Measurements from ENCODE around the gene MINDY4.

Gene MINDY4

GRCh38 chr7:30859940-30860496 is 88.8 kb downstream of the MINDY4 start:
- no peak for DNase-seq

GRCh38 chr7:30861612-30862011 is 90.4 kb downstream of the MINDY4 start:
- no peak for DNase-seq

- no peak for DNase-seq
These were observed 91.9 kb downstream of the MINDY4 start for GRCh38 chr7:30862995-30863705.

- DNase-seq = no peak
These were observed 92.5 kb downstream of the MINDY4 start for GRCh38 chr7:30863706-30864035.

GRCh38 chr7:30864101-30864500 is 92.9 kb downstream of the MINDY4 start:
- no peak for DNase-seq

GRCh38 chr7:30865076-30865475 is 93.9 kb downstream of the MINDY4 start:
- DNase-seq = no peak

- DNase-seq = no peak
These were observed 94.6 kb downstream of the MINDY4 start for GRCh38 chr7:30865821-30866220.

- DNase-seq = no peak
These were observed 95.7 kb downstream of the MINDY4 start for GRCh38 chr7:30866939-30867338.

- no peak for DNase-seq
These were observed 96.3 kb downstream of the MINDY4 start for GRCh38 chr7:30867483-30867882.

- DNase-seq = no peak
These were observed 98.8 kb downstream of the MINDY4 start for GRCh38 chr7:30869794-30870611.

- DNase-seq = no peak
These were observed 99.8 kb downstream of the MINDY4 start for GRCh38 chr7:30870821-30871518.

GRCh38 chr7:30871655-30872054 is 100.4 kb downstream of the MINDY4 start:
- no peak for DNase-seq

- no peak for DNase-seq
These were observed 102.0 kb downstream of the MINDY4 start for GRCh38 chr7:30873207-30873606.

GRCh38 chr7:30873656-30874055 is 102.4 kb downstream of the MINDY4 start:
- DNase-seq = no peak

GRCh38 chr7:30874656-30875302 is 103.6 kb downstream of the MINDY4 start:
- no peak for DNase-seq

- DNase-seq = no peak
These were observed 106.0 kb downstream of the MINDY4 start for GRCh38 chr7:30877015-30877769.

- no peak for DNase-seq
These were observed 106.8 kb downstream of the MINDY4 start for GRCh38 chr7:30877993-30878392.

GRCh38 chr7:30879139-30880124 is 108.2 kb downstream of the MINDY4 start:
- DNase-seq = no peak

- no peak for DNase-seq
These were observed 109.0 kb downstream of the MINDY4 start for GRCh38 chr7:30880125-30880720.

GRCh38 chr7:30880941-30881340 is 109.7 kb downstream of the MINDY4 start:
- DNase-seq = no peak

Data from CD4-positive, alpha-beta T cell treated with Interleukin-6 for 4 hours (primary cell).